GM23338 (cell line): Measurements from ENCODE around the gene SH3PXD2B.

ENCODE experiments used
- CTCF ChIP-seq, 2 experiments: fragments of 200-600 bp in 1 of 2; sonication (generic) in 1 of 2; conservative IDR thresholded peaks; 2 replicates each; pipeline versions ENCODE4 v1.5.1 to v1.6.1; 2016 to 2017; ENCODE audit warnings: antibody characterized with exemption in 2 of 2, low read depth in 2 of 2, mild to moderate bottlenecking in 2 of 2, moderate library complexity in 1 of 2
- EZH2phosphoT487 ChIP-seq: fragments of 200-600 bp; sonication (generic); IDR thresholded peaks from one replicate; pipeline ENCODE4 v1.8.1; 2018; ENCODE audit warnings: antibody characterized with exemption; ENCODE audit not compliant: unreplicated experiment

- no peak for TF ChIP-seq CTCF (conservative IDR thresholded peaks at IDR 0.05; ENCODE audit: low read depth in 2 of 2)
- TF ChIP-seq EZH2phosphoT487: no peak
Measured at GRCh38 chr5:172444110-172444510, 10.2 kb downstream of the SH3PXD2B start.
